ENCODE results near the gene FXYD3.

DNA sequence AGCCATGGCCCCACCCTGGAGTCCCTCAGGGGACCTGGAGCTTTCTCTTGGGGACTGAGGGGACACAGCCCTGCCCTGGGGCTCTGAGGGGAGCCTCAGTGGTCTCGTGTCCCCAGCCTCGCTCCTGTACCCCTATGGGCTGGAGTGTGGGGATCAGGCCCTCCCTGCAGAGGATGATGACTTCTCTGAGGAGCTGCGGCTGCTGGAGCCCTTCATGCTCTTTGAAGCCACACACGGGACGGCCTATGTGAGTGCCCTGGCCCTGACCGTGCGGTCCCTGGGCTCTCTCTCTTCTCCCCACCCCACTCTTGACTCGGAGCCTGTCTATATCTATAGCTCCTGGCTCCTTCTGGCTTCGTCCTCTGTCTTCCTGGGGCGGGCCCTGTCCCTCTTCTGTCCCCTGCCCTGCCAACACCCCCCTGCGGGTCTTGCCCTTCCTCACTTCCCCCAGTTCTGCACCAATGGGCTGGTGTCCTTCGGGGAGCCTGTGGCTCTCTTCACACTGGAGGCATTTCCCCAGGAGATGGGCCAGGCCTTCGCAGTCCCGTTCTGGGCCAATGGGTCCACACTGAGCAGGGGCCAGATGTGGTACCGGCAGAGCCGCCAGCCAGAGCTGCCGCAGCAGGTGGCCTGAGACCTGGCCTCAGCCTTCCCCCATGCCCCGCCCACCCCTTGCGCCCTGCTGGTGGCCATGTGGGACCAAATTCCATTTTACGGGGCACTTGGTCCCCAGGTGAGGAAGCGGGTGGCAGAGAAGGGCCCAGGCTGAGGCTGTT, 41.0 kb upstream of the FXYD3 start:
- no peak for TF ChIP-seq EZH2phosphoT487 (IDR thresholded peaks at IDR 0.05; ENCODE audit: unreplicated experiment)
- TF ChIP-seq, protein P1, sequence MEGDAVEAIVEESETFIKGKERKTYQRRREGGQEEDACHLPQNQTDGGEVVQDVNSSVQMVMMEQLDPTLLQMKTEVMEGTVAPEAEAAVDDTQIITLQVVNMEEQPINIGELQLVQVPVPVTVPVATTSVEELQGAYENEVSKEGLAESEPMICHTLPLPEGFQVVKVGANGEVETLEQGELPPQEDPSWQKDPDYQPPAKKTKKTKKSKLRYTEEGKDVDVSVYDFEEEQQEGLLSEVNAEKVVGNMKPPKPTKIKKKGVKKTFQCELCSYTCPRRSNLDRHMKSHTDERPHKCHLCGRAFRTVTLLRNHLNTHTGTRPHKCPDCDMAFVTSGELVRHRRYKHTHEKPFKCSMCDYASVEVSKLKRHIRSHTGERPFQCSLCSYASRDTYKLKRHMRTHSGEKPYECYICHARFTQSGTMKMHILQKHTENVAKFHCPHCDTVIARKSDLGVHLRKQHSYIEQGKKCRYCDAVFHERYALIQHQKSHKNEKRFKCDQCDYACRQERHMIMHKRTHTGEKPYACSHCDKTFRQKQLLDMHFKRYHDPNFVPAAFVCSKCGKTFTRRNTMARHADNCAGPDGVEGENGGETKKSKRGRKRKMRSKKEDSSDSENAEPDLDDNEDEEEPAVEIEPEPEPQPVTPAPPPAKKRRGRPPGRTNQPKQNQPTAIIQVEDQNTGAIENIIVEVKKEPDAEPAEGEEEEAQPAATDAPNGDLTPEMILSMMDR (conservative IDR thresholded peaks at IDR 0.05; ENCODE audit: low read depth in 2 of 2): no peak
- TF ChIP-seq, protein P2, sequence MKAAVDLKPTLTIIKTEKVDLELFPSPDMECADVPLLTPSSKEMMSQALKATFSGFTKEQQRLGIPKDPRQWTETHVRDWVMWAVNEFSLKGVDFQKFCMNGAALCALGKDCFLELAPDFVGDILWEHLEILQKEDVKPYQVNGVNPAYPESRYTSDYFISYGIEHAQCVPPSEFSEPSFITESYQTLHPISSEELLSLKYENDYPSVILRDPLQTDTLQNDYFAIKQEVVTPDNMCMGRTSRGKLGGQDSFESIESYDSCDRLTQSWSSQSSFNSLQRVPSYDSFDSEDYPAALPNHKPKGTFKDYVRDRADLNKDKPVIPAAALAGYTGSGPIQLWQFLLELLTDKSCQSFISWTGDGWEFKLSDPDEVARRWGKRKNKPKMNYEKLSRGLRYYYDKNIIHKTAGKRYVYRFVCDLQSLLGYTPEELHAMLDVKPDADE (IDR thresholded peaks at IDR 0.05): no peak
- TF ChIP-seq STAT1 (IDR thresholded peaks at IDR 0.05; ENCODE audit: unreplicated experiment): no peak
- no peak for TF ChIP-seq CREB1 (CRISPR knock-in tag; IDR thresholded peaks at IDR 0.05; ENCODE audit: low read depth)
- no peak for TF ChIP-seq JUNB (IDR thresholded peaks at IDR 0.05; ENCODE audit: unreplicated experiment)
- no peak for TF ChIP-seq EZH2 (IDR thresholded peaks at IDR 0.05; ENCODE audit: low read depth, unreplicated experiment)

Measured in GM23338 (cell line).